ENCODE measurements around the gene ZNF189. TPM values are rescaled to one million over a fixed set of nuclear protein-coding genes. Genes with fewer than 3 reads are reported as not detected.

ZNF189 gene
- total and polyA plus RNA-seq, 2 of the 4 experiments (the other 2 are of a cell fraction) = 5.9 to 19.9 TPM

DNA sequence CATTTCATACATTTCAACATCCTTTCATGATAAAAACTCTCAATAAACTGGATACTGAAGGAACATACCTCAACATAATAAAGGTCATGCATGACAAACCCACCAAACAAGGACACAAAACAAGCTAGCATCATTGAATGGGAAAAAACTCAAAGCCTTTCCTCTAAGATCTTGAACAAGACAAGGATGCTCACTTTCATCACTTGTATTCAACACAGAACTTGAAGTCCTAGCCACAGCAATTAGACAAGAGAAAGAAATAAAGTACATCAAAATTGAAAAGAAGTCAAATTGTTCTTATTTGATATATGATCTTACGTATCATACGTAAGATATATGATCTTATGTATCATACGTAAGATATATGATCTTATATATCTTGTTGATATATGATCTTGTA lies 5.5 kb upstream of the ZNF189 start:
- Histone ChIP-seq H2AFZ (replicated peaks; ENCODE audit: low read length, poor library complexity) (no peak overlapping the region), H3K9me1 (ENCODE audit: insufficient read depth, low read length) (no peaks in the 10 kb centered on the region), H3K18ac (ENCODE audit: low read depth, low read length) (no peak overlapping the region), H3K14ac (replicated peaks; ENCODE audit: low read depth, low read length) (no peak overlapping the region), H3K56ac (ENCODE audit: extremely low read depth, insufficient read depth, low read length) (no peak overlapping the region), H4K20me1 (ENCODE audit: insufficient read depth, low read length) (0 out of 2 replicates have a peak, but pooled peaks cover 5% of the 10 kb centered on the region), H2BK120ac (ENCODE audit: low read depth, low read length) (no peak overlapping the region), H3K36me3 (ENCODE audit: control insufficient read depth, insufficient read depth, low read length) (peaks cover 3% of the 10 kb centered on the region; the same call in 1 of the 2 replicates), H2BK5ac (ENCODE audit: low read depth, low read length, poor library complexity, severe bottlenecking) (no peak overlapping the region), H3K27me3 (ENCODE audit: control insufficient read depth, insufficient read depth, low read length) (no peaks in the 10 kb centered on the region), H4K91ac (ENCODE audit: insufficient read depth, low read depth, low read length) (no peak overlapping the region), H3K9ac (ENCODE audit: low read depth, low read length) (no peak overlapping the region), H3K79me1 (ENCODE audit: low read depth in 1 of 2, low read length in 2 of 2) (peaks cover 18 to 27% of the 10 kb centered on the region in 2 experiments), H3K4me2 (ENCODE audit: low read depth, low read length) (no peak overlapping the region), H4K8ac (ENCODE audit: low read depth in 2 of 2, low read length in 2 of 2) (no peak overlapping the region), H3K27ac (ENCODE audit: insufficient read depth, low read length) (no peak overlapping the region), H2AK9ac (replicated peaks; ENCODE audit: low read depth, low read length, poor library complexity) (no peak overlapping the region), H2AK5ac (ENCODE audit: low read depth, low read length) (no peak overlapping the region), H3K4ac (ENCODE audit: low read depth, low read length) (no peak overlapping the region), H4K5ac (ENCODE audit: low read depth, low read length) (no peak overlapping the region), H3K4me1 (ENCODE audit: control insufficient read depth, insufficient read depth, low read length) (no peaks in the 10 kb centered on the region), H3K4me3 (ENCODE audit: insufficient read depth, low read depth, low read length) (no peak overlapping the region), H3K23ac (ENCODE audit: low read depth, low read length) (no peak overlapping the region), H3K9me3 (ENCODE audit: control insufficient read depth, insufficient read depth, low read length) (no peaks in the 10 kb centered on the region; the same call in 1 of the 2 replicates), H2BK20ac (ENCODE audit: low read depth, low read length) (no peak overlapping the region), H2BK15ac (ENCODE audit: low read depth, low read length) (no peak overlapping the region)
- ChIA-PET POLR2A (ENCODE audit: unreplicated experiment) (no interaction called here), CTCF (no interaction called here)
- intact Hi-C loops (cut with micrococcal nuclease) (no loop called here), in situ Hi-C loops (cut with MboI; ENCODE audit: low sequenced_read_pairs) (no loop called here), dilution Hi-C loops (cut with HindIII; ENCODE audit: low sequenced_read_pairs, unreplicated experiment) (no loop called here)
- ATAC-seq (ENCODE audit: low read depth) = no peak
- DNase-seq = no peak
- no TSS peak for BruUV-seq (replicated peaks)
- TF ChIP-seq FOS (IDR thresholded peaks at IDR 0.05; ENCODE audit: low read depth, low read length) = no peak
- no peak for TF ChIP-seq SMC3 (IDR thresholded peaks at IDR 0.05; ENCODE audit: low read depth, low read length)
- TF ChIP-seq MAZ (IDR thresholded peaks at IDR 0.05; ENCODE audit: borderline replicate concordance, low read depth, low read length) = no peak
- TF ChIP-seq MAFK (IDR thresholded peaks at IDR 0.05; ENCODE audit: low read depth, low read length) = no peak
- TF ChIP-seq, protein P1, sequence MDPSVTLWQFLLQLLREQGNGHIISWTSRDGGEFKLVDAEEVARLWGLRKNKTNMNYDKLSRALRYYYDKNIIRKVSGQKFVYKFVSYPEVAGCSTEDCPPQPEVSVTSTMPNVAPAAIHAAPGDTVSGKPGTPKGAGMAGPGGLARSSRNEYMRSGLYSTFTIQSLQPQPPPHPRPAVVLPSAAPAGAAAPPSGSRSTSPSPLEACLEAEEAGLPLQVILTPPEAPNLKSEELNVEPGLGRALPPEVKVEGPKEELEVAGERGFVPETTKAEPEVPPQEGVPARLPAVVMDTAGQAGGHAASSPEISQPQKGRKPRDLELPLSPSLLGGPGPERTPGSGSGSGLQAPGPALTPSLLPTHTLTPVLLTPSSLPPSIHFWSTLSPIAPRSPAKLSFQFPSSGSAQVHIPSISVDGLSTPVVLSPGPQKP (IDR thresholded peaks at IDR 0.05; ENCODE audit: borderline replicate concordance, low read depth, low read length) = no peak
- no peak for TF ChIP-seq CHD1 (IDR thresholded peaks at IDR 0.05; ENCODE audit: low read depth, low read length)
- TF ChIP-seq RFX5 (IDR thresholded peaks at IDR 0.05; ENCODE audit: low read depth, low read length) = no peak
- TF ChIP-seq, protein P2, sequence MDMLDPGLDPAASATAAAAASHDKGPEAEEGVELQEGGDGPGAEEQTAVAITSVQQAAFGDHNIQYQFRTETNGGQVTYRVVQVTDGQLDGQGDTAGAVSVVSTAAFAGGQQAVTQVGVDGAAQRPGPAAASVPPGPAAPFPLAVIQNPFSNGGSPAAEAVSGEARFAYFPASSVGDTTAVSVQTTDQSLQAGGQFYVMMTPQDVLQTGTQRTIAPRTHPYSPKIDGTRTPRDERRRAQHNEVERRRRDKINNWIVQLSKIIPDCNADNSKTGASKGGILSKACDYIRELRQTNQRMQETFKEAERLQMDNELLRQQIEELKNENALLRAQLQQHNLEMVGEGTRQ (IDR thresholded peaks at IDR 0.05; ENCODE audit: low read depth, low read length) = no peak
- no CpG with 5 or more reads among the region's 3 CpGs for WGBS, 2 experiments (ENCODE audit: extremely low coverage in 2 of 2, insufficient read length in 1 of 2)

Measured in IMR-90 (cell line).